ENCODE data around the gene VSIR. TPM values are rescaled to one million over a fixed set of nuclear protein-coding genes. Genes with fewer than 3 reads are reported as not detected.

The VSIR gene
- total RNA-seq, 1 experiment from 2014 or later = 57.7 TPM

DNA sequence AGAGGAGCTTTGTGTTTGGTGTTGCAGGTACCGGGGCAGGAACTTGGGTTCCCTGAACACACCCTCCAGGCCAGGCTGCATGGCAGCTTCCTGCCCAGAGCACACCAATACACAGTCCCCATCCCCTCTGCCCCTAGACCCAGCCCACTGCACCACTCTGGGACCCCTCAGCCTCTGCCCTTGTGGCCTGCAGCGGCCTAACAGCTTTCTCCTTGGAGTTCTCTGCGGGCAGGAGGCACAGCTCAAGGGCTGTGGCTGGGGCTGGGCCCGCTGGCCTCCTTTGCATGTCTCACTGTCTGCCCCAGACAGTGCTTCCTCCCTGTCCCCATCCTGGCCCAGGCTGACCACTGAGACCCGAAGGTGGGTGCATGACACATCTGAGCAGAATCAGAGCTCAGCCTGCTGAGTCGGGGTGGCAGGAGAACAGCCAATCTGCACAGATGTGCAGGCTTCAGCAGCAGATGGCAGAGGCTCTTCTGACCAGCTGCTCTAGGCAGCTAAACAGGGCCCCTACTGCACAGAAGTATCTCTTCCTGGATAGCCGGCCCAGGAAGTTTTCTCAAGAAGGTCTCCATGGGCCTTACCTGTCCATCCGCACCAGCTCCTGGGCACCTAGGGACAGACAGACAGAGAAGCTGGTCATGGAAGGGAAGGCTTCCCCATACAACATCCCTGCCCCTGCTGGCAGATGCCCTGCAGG is 20.8 kb downstream of the VSIR start:
- no peak for DNase-seq
- BruUV-seq (replicated peaks) = no TSS peak
- no peaks in the 10 kb centered on the region for H4K20me1 ChIP-seq (ENCODE audit: insufficient read depth)
- no peaks in the 10 kb centered on the region for H3K36me3 ChIP-seq (ENCODE audit: low read depth)
- CTCF ChIA-PET = no interaction called here
- H3K79me2 ChIP-seq (ENCODE audit: low read depth) = no peaks in the 10 kb centered on the region
- no peak overlapping the region for H3K27ac ChIP-seq
- no peak overlapping the region for H2AFZ ChIP-seq
- POLR2A ChIA-PET (ENCODE audit: unreplicated experiment) = interaction anchor here (0.7 kb wide), 1 partner anchor 36 kb away, joined by 4 read pairs; no protein-coding TSS in a partner anchor
- no peaks in the 10 kb centered on the region for H3K27me3 ChIP-seq (ENCODE audit: insufficient read depth, low read depth)
- H3K9me2 ChIP-seq (ENCODE audit: insufficient read depth) = no peaks in the 10 kb centered on the region
- no peak overlapping the region for H3K4me3 ChIP-seq
- H3F3A ChIP-seq (ENCODE audit: insufficient read depth, low read depth) = peaks cover 5% of the 10 kb centered on the region; the same call in 1 of the 2 replicates
- intact Hi-C loops (cut with micrococcal nuclease; ENCODE audit: unreplicated experiment) = no loop called here
- TF ChIP-seq, protein P1, sequence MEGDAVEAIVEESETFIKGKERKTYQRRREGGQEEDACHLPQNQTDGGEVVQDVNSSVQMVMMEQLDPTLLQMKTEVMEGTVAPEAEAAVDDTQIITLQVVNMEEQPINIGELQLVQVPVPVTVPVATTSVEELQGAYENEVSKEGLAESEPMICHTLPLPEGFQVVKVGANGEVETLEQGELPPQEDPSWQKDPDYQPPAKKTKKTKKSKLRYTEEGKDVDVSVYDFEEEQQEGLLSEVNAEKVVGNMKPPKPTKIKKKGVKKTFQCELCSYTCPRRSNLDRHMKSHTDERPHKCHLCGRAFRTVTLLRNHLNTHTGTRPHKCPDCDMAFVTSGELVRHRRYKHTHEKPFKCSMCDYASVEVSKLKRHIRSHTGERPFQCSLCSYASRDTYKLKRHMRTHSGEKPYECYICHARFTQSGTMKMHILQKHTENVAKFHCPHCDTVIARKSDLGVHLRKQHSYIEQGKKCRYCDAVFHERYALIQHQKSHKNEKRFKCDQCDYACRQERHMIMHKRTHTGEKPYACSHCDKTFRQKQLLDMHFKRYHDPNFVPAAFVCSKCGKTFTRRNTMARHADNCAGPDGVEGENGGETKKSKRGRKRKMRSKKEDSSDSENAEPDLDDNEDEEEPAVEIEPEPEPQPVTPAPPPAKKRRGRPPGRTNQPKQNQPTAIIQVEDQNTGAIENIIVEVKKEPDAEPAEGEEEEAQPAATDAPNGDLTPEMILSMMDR (conservative IDR thresholded peaks at IDR 0.05) = no peak
- TF ChIP-seq EZH2 (IDR thresholded peaks at IDR 0.05; ENCODE audit: low read depth) = no peak
- no peaks in the 10 kb centered on the region for H3K9me3 ChIP-seq (ENCODE audit: insufficient read depth, low read depth)
- no peaks in the 10 kb centered on the region for H3K4me1 ChIP-seq (replicated peaks; ENCODE audit: insufficient read depth)
- H3K4me2 ChIP-seq = no peak overlapping the region

DNA sequence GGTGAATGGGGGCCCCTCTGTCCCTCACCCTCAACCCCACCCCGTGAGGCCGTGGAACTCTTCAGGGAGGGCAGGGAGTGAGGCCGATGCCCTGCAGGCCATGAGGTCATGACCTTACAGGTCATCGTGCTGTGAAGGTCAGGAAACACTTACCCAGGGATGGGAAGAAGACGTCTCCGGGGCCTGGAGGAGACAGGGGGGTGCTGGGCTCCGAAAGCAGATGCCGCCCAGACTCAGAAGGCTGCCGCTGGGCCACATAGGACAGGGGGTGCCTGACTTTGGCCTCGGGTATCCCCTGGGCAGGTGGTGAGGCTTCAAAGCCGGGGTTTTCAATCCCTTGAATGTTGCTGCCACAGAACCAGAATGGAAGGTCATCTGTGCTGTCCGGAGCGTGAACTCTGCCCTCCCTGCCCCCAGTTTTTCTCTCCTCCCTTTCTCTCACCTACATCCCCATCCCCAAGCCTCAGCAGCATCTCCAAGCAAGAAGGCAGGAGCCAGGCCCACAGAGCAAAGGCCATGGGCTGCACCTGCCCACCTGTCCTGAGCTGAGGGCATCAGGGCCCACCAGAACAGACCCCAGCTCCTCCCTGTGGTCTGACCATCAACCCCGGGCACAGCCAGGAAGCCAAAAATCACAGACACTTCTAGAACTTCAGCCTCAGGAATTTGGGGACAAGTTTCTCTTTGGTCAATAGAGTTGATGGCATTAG is 21.6 kb downstream of the VSIR start:
- H3K9me2 ChIP-seq (ENCODE audit: insufficient read depth) = no peaks in the 10 kb centered on the region
- peaks cover 5% of the 10 kb centered on the region; the same call in 1 of the 2 replicates for H3F3A ChIP-seq (ENCODE audit: insufficient read depth, low read depth)
- intact Hi-C loops (cut with micrococcal nuclease; ENCODE audit: unreplicated experiment) = no loop called here
- ChIA-PET POLR2A (ENCODE audit: unreplicated experiment) (no interaction called here), CTCF (no interaction called here)
- H4K20me1 ChIP-seq (ENCODE audit: insufficient read depth) = no peaks in the 10 kb centered on the region
- H3K36me3 ChIP-seq (ENCODE audit: low read depth) = no peaks in the 10 kb centered on the region
- H3K4me2 ChIP-seq = no peak overlapping the region
- H3K4me1 ChIP-seq (replicated peaks; ENCODE audit: insufficient read depth) = no peaks in the 10 kb centered on the region
- H3K27me3 ChIP-seq (ENCODE audit: insufficient read depth, low read depth) = no peaks in the 10 kb centered on the region
- no peak for TF ChIP-seq EZH2 (IDR thresholded peaks at IDR 0.05; ENCODE audit: low read depth)
- TF ChIP-seq, protein P1 (conservative IDR thresholded peaks at IDR 0.05) = no peak
- no peak overlapping the region for H3K27ac ChIP-seq
- no peak overlapping the region for H2AFZ ChIP-seq
- no peak for DNase-seq
- H3K9me3 ChIP-seq (ENCODE audit: insufficient read depth, low read depth) = no peaks in the 10 kb centered on the region
- BruUV-seq (replicated peaks) = no TSS peak
- H3K79me2 ChIP-seq (ENCODE audit: low read depth) = no peaks in the 10 kb centered on the region
- H3K4me3 ChIP-seq = no peak overlapping the region

DNA sequence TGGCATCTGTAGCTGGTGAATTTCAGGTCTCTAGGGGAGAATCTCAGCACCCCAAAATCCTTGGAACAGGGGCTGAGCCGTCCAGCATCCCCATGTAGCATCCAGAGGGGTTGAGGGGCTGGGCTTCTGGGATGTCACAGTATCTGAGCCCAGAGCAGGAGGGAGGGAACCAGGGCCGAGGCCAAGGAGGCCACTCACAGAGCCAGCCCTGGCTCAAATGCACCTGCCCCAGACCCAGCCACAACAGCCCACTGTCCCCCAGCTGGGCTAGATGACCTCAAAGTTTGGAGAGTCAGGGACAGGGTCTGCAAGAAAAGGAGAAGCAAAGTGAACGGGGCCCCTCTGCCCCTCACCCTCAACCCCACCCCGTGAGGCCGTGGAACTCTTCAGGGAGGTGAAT is 22.3 kb downstream of the VSIR start:
- TF ChIP-seq, protein P1 (conservative IDR thresholded peaks at IDR 0.05) = no peak
- TF ChIP-seq EZH2 (IDR thresholded peaks at IDR 0.05; ENCODE audit: low read depth) = no peak
- Histone ChIP-seq H3K9me3 (ENCODE audit: insufficient read depth, low read depth) (no peaks in the 10 kb centered on the region), H3F3A (ENCODE audit: insufficient read depth, low read depth) (peaks cover 5% of the 10 kb centered on the region; the same call in 1 of the 2 replicates), H3K27me3 (ENCODE audit: insufficient read depth, low read depth) (no peaks in the 10 kb centered on the region), H3K9me2 (ENCODE audit: insufficient read depth) (no peaks in the 10 kb centered on the region), H3K36me3 (ENCODE audit: low read depth) (no peaks in the 10 kb centered on the region), H3K4me3 (no peak overlapping the region), H3K4me2 (no peak overlapping the region), H3K4me1 (replicated peaks; ENCODE audit: insufficient read depth) (no peaks in the 10 kb centered on the region), H3K27ac (no peak overlapping the region), H3K79me2 (ENCODE audit: low read depth) (no peaks in the 10 kb centered on the region), H2AFZ (no peak overlapping the region), H4K20me1 (ENCODE audit: insufficient read depth) (no peaks in the 10 kb centered on the region)
- intact Hi-C loops (cut with micrococcal nuclease; ENCODE audit: unreplicated experiment) = no loop called here
- DNase-seq = no peak
- no TSS peak for BruUV-seq (replicated peaks)
- POLR2A ChIA-PET (ENCODE audit: unreplicated experiment) = no interaction called here
- CTCF ChIA-PET = no interaction called here

Data from PC-9 (cell line).